Activated CD8-positive, alpha-beta memory T cell treated with anti-CD3 and anti-CD28 coated beads for 4 hours (primary cell): ENCODE results near the gene GNA14.
"Not testable (repeated sequence)": the region's sequence is repeated elsewhere in the genome, so short reads cannot be mapped to it uniquely, and the experiment has no call there.

Source experiments
- DNase-seq, 2 donors: peaks; one replicate each; pipeline ENCODE4 v3.0.0-alpha.2; 2020; ENCODE audit warnings: low read depth in 2 of 2

The GNA14 gene

GRCh38 chr9:77403239-77403638 is 244.9 kb downstream of the GNA14 start:
- DNase-seq, result no peak

DNA sequence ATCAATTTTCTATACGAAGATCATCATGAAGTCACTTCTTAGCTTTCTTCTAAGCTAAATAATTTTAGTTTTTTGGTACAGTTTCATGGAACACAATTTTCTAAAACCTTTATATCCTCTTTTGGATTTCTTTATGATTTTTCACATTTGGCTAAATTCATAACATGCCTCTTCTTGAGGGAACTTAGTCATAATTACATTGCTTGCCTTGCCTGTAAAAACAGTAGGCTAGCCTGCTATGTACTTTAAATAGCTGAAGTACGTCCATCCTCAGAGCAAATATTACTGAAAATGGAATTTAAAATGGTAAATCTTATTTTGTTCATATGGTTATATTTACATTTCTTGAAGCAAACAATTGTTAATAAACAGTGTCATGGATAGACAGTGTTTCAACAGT is 245.8 kb downstream of the GNA14 start:
- no peak for DNase-seq

DNA sequence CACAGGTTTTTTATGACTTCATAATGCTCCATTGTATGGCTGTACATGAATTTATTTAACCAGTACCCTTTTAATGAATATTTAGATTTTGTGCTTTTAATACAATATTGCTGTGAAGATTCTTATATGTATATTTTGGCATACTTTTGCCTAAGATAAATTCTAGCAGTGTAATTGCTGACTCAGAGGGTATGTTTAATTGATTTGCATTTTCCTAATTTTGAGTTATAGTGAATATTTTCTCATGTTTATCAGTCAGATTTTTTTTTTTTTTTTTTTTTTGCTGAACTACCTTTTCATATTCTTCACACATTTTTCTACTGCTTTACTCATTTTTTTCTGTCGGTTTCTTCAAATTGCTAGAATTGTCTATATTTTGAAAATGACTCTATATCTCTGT is 248.2 kb downstream of the GNA14 start:
- no peak for DNase-seq

DNA sequence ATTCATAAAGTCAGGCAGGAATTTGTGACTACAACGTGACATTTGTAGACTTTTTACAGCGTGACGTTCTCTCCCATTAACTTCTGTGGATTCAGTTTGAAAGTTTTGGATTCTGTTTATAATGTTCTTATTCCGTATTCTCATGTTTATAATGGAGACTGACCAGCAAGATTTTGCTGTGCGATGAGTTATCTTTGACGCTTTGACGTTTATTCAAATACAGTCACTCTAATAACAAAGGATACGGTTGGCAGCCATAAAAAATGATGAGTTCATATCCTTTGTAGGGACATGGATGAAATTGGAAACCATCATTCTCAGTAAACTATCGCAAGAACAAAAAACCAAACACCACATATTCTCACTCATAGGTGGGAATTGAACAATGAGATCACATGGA is 249.5 kb downstream of the GNA14 start:
- not testable (repeated sequence) for DNase-seq

GRCh38 chr9:77392328-77392727 is 255.8 kb downstream of the GNA14 start:
- DNase-seq, result no peak

DNA sequence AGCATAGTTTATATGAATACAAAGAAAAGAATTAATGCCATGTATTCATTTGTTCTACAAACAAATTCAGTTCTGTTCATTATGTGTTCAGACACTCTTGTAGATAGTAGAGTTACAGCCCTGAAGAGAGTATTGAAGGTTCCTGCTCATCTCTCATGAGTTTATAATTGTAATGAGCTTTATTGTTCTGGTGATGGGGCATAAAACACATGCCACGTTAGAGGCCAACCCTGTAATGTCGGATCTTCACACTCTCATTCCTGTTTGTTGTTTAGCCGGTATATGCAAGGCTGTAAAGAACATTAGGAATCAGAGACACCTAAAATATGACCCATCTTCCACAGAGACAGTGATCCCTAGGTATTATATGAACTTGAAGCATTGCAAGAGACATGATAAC is 256.3 kb downstream of the GNA14 start:
- DNase-seq, result no peak

- no peak for DNase-seq
These were observed 261.9 kb downstream of the GNA14 start for GRCh38 chr9:77386187-77386586.

GRCh38 chr9:77384406-77384805 is 263.7 kb downstream of the GNA14 start:
- DNase-seq, result no peak

DNA sequence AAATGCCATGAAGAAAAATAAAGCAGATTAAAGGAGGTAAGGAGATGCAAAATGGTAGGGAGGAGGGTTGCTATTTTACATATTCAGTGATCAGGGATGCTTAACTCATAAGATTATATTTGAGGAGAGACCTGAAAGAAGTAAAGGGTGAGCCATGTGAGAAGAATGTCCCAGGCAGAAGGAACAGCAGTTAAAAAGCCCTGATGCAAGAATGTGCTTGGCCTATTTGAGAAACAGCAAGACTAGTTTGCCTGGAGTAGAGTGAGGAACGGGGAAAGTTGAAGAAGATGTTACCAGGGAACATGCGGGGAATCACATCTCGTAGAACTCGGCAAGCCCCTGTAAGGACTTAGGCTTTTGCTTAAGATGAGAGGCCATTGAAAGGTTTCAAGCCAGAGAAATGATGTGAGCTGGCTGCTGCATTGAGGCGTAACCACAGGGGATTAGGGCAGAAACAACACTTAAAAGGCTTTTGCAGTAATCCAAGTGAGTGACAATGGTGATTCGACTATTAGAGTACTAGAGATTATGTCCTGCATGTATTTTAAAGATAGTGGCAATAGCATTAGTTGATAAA is 272.1 kb downstream of the GNA14 start:
- no peak for DNase-seq

DNA sequence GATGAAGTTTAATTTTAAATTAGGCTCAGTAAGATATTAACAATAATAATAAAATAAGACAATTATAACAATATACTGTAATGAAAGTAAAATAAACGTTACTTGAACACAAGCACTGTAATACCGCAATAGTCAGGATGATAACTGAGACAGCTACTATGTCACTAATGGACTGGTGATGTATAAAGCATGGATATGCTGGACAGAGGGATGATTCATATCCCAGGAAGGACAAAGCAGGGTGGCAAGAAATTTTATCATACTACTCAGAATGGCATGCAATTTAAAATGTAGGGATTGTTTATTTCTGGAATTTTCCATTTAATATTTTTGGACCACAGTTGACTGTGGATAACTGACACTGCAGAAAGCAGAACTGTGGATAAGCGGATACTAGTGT is 273.9 kb downstream of the GNA14 start:
- no peak for DNase-seq
